NCI-H524 (cell line): ENCODE data around the gene EEF1AKMT3.
"Not testable (repeated sequence)": the region's sequence is repeated elsewhere in the genome, so short reads cannot be mapped to it uniquely, and the experiment has no call there.

Source experiments
- DNase-seq, 2 experiments: peaks; one replicate each; lab custom pipeline; 2025; lab: John Stamatoyannopoulos, UW

Gene EEF1AKMT3

GRCh38 chr12:57765003-57765697, 7.3 kb upstream of the EEF1AKMT3 start:
- peak in 1 of 2 experiments; percentile 48 for DNase-seq

- DNase-seq = peak in 1 of 2 experiments; percentile 39
Measured at GRCh38 chr12:57765698-57766463, 6.5 kb upstream of the EEF1AKMT3 start.

GRCh38 chr12:57766464-57767304, 5.7 kb upstream of the EEF1AKMT3 start, which contains the start of gene CYP27B1:
TSS of gene CYP27B1 (minus strand) at chr12:57767078. CDS start at chr12:57767041, 37 bp downstream.
- peak; percentile 72 to 88 for DNase-seq

GRCh38 chr12:57767305-57767698, 5.1 kb upstream of the EEF1AKMT3 start:
- peak in 1 of 2 experiments; percentile 48 for DNase-seq

GRCh38 chr12:57767876-57768275, 4.5 kb upstream of the EEF1AKMT3 start:
- no peak for DNase-seq

GRCh38 chr12:57769594-57769993, 2.8 kb upstream of the EEF1AKMT3 start:
- DNase-seq = no peak

- no peak for DNase-seq
Measured at GRCh38 chr12:57770734-57771133, 1.7 kb upstream of the EEF1AKMT3 start.

- peak; percentile 86 to 88 for DNase-seq
Measured at GRCh38 chr12:57771236-57771872, 1.1 kb upstream of the EEF1AKMT3 start.

- DNase-seq = peak; percentile 93 to 94
Measured at GRCh38 chr12:57771873-57772428, 463 bp upstream of the EEF1AKMT3 start, which contains the start of gene METTL1. TSS of gene METTL1 (minus strand) at chr12:57772105. CDS start at chr12:57772083, 22 bp downstream.

GRCh38 chr12:57774634-57775033, 2.2 kb downstream of the EEF1AKMT3 start:
- not testable (repeated sequence) for DNase-seq

- no peak for DNase-seq
Measured at GRCh38 chr12:57775044-57775443, 2.6 kb downstream of the EEF1AKMT3 start.

GRCh38 chr12:57775563-57776246, 3.3 kb downstream of the EEF1AKMT3 start:
- no peak for DNase-seq

GRCh38 chr12:57776247-57776587, 3.8 kb downstream of the EEF1AKMT3 start:
- no peak for DNase-seq

- no peak for DNase-seq
Measured at GRCh38 chr12:57777367-57777766, 5.0 kb downstream of the EEF1AKMT3 start.

- no peak for DNase-seq
Measured at GRCh38 chr12:57777911-57778310, 5.5 kb downstream of the EEF1AKMT3 start.

- DNase-seq = no peak
Measured at GRCh38 chr12:57779736-57780135, 7.3 kb downstream of the EEF1AKMT3 start.

GRCh38 chr12:57780284-57780897, 8.0 kb downstream of the EEF1AKMT3 start:
- DNase-seq = no peak

GRCh38 chr12:57781244-57781643, 8.8 kb downstream of the EEF1AKMT3 start:
- DNase-seq = no peak

- DNase-seq = no peak
Measured at GRCh38 chr12:57781801-57782200, 9.4 kb downstream of the EEF1AKMT3 start.

GRCh38 chr12:57782243-57782607, 9.8 kb downstream of the EEF1AKMT3 start:
- no peak for DNase-seq
